DLD1 (cell line): ENCODE measurements around the gene IBA57.

ENCODE experiments used
- in situ Hi-C: cut with HindIII; loops from 2 replicates; pipeline ENCODE4 v1.10.0; 2017; ENCODE audit warnings: low sequenced_read_pairs

The IBA57 gene

GRCh38 chr1:228144193-228144992, 21.2 kb upstream of the IBA57 start:
- in situ Hi-C loops: no loop called here

GRCh38 chr1:228144993-228145343, 20.6 kb upstream of the IBA57 start:
- in situ Hi-C loops: no loop called here

- in situ Hi-C loops: no loop called here
These were observed 19.9 kb upstream of the IBA57 start for GRCh38 chr1:228145463-228146416.

GRCh38 chr1:228146417-228147150, 19.0 kb upstream of the IBA57 start:
- in situ Hi-C loops: no loop called here

GRCh38 chr1:228147151-228147693, 18.4 kb upstream of the IBA57 start:
- in situ Hi-C loops: no loop called here

- in situ Hi-C loops: no loop called here
These were observed 17.8 kb upstream of the IBA57 start for GRCh38 chr1:228147768-228148167.

GRCh38 chr1:228148196-228148861, 17.3 kb upstream of the IBA57 start:
- in situ Hi-C loops: no loop called here

- in situ Hi-C loops: no loop called here
These were observed 16.6 kb upstream of the IBA57 start for GRCh38 chr1:228148935-228149405.

- in situ Hi-C loops: no loop called here
These were observed 16.0 kb upstream of the IBA57 start, which contains the start of gene GJC2 for GRCh38 chr1:228149406-228150119. Gene GJC2 (plus strand): TSS chr1:228149930. CDS start chr1:228157759, 7,829 bp downstream.

- in situ Hi-C loops: no loop called here
These were observed 15.5 kb upstream of the IBA57 start for GRCh38 chr1:228150120-228150460.

GRCh38 chr1:228150461-228151179, 15.0 kb upstream of the IBA57 start:
- in situ Hi-C loops: no loop called here

- in situ Hi-C loops: no loop called here
These were observed 14.3 kb upstream of the IBA57 start for GRCh38 chr1:228151180-228151925.

- in situ Hi-C loops: no loop called here
These were observed 13.3 kb upstream of the IBA57 start for GRCh38 chr1:228152097-228152917.

GRCh38 chr1:228152918-228153258, 12.7 kb upstream of the IBA57 start:
- in situ Hi-C loops: no loop called here

GRCh38 chr1:228154021-228154669, 11.5 kb upstream of the IBA57 start:
- in situ Hi-C loops: no loop called here

- in situ Hi-C loops: no loop called here
These were observed 10.7 kb upstream of the IBA57 start for GRCh38 chr1:228154670-228155571.
